ENCODE data around the gene UTRN.

- TF ChIP-seq, protein P1, sequence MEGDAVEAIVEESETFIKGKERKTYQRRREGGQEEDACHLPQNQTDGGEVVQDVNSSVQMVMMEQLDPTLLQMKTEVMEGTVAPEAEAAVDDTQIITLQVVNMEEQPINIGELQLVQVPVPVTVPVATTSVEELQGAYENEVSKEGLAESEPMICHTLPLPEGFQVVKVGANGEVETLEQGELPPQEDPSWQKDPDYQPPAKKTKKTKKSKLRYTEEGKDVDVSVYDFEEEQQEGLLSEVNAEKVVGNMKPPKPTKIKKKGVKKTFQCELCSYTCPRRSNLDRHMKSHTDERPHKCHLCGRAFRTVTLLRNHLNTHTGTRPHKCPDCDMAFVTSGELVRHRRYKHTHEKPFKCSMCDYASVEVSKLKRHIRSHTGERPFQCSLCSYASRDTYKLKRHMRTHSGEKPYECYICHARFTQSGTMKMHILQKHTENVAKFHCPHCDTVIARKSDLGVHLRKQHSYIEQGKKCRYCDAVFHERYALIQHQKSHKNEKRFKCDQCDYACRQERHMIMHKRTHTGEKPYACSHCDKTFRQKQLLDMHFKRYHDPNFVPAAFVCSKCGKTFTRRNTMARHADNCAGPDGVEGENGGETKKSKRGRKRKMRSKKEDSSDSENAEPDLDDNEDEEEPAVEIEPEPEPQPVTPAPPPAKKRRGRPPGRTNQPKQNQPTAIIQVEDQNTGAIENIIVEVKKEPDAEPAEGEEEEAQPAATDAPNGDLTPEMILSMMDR (conservative IDR thresholded peaks at IDR 0.05 in 1 of 2, IDR thresholded peaks at IDR 0.05 in 1 of 2; ENCODE audit: extremely low read depth in 1 of 2, insufficient read depth in 1 of 2, low read depth in 1 of 2, low read length in 2 of 2) = no peak
- no peak for TF ChIP-seq EZH2 (IDR thresholded peaks at IDR 0.05; ENCODE audit: borderline replicate concordance, low read length)
Observed at GRCh38 chr6:144334150-144334708, 49.1 kb downstream of the UTRN start.
